Thyroid gland (tissue), 4 donors: Measurements from ENCODE around the gene LIN37.

Source experiments
- POLR2A ChIP-seq, 2 donors: fragments of 450-650 bp; IDR thresholded peaks; one replicate each; pipeline ENCODE4 v1.6.1; 2017; ENCODE audit warnings: antibody characterized with exemption in 2 of 2, mild to moderate bottlenecking in 2 of 2, moderate library complexity in 1 of 2
- TF ChIP-seq, protein P1 (sequence below), 6 experiments: fragments of 200-600 bp in 3 of 6; fragments of 450-650 bp in 3 of 6; sonication (generic) in 3 of 6; IDR thresholded peaks; one replicate each; pipeline ENCODE4 v1.5.1; 2016 to 2019; ENCODE audit warnings: antibody characterized with exemption in 6 of 6, mild to moderate bottlenecking in 2 of 6, inconsistent platforms in 1 of 6, moderate library complexity in 1 of 6

DNA sequence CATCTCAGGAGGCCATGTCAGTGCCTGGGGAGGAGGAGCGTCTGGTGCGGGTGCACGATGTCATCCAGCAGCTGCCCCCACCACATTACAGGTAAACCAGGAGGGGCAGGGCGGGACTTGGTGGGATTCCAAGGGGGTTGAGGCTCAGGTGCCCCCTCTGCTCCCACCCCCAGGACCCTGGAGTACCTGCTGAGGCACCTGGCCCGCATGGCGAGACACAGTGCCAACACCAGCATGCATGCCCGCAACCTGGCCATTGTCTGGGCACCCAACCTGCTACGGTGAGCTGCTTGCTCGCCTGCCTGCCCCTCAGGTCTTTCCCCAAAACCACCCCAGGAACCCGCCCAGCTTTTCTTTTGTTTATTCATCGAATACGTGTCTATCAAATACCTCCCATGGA is 34.2 kb downstream of the LIN37 start:
- TF ChIP-seq POLR2A (IDR thresholded peaks at IDR 0.05): no peak
- TF ChIP-seq, protein P1, sequence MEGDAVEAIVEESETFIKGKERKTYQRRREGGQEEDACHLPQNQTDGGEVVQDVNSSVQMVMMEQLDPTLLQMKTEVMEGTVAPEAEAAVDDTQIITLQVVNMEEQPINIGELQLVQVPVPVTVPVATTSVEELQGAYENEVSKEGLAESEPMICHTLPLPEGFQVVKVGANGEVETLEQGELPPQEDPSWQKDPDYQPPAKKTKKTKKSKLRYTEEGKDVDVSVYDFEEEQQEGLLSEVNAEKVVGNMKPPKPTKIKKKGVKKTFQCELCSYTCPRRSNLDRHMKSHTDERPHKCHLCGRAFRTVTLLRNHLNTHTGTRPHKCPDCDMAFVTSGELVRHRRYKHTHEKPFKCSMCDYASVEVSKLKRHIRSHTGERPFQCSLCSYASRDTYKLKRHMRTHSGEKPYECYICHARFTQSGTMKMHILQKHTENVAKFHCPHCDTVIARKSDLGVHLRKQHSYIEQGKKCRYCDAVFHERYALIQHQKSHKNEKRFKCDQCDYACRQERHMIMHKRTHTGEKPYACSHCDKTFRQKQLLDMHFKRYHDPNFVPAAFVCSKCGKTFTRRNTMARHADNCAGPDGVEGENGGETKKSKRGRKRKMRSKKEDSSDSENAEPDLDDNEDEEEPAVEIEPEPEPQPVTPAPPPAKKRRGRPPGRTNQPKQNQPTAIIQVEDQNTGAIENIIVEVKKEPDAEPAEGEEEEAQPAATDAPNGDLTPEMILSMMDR (IDR thresholded peaks at IDR 0.05): no peak
